ENCODE results near the gene OR4Q2.
"Not testable (repeated sequence)": the region's sequence is repeated elsewhere in the genome, so short reads cannot be mapped to it uniquely, and the experiment has no call there.

The OR4Q2 gene

GRCh38 chr14:20001863-20002262 lies at the start of gene OR4Q2:
OR4Q2 (plus strand) TSS chr14:20002163.
- no peak for DNase-seq (ENCODE audit: low read depth)

GRCh38 chr14:19969735-19970134 lies 32.2 kb upstream of the OR4Q2 start:
- DNase-seq (ENCODE audit: low read depth), result not testable (repeated sequence)

GRCh38 chr14:19974844-19975243 lies 27.1 kb upstream of the OR4Q2 start:
- no peak for DNase-seq (ENCODE audit: low read depth)

GRCh38 chr14:19975291-19975690 lies 26.7 kb upstream of the OR4Q2 start, which contains the start of gene OR4K15:
OR4K15 (plus strand) TSS chr14:19975591; CDS start chr14:19975591, 0 bp downstream.
- DNase-seq (ENCODE audit: low read depth), result no peak

GRCh38 chr14:19993438-19993837 lies 8.5 kb upstream of the OR4Q2 start:
- no peak for DNase-seq (ENCODE audit: low read depth)

- peak; percentile 61 for DNase-seq (ENCODE audit: low read depth)
These were observed 356 bp downstream of the OR4Q2 start for GRCh38 chr14:20002319-20002718.

- DNase-seq (ENCODE audit: low read depth), result no peak
These were observed 6.2 kb downstream of the OR4Q2 start for GRCh38 chr14:20008156-20008555.

- DNase-seq (ENCODE audit: low read depth), result no peak
These were observed 17.4 kb downstream of the OR4Q2 start, which contains the start of gene OR4K14 for GRCh38 chr14:20019257-20019865. OR4K14 (minus strand) TSS chr14:20019307; CDS start chr14:20015193, 4,114 bp downstream.

GRCh38 chr14:20031058-20031457 lies 29.1 kb downstream of the OR4Q2 start:
- no peak for DNase-seq (ENCODE audit: low read depth)

- DNase-seq (ENCODE audit: low read depth), result no peak
These were observed 33.5 kb downstream of the OR4Q2 start for GRCh38 chr14:20035449-20035848.

- no peak for DNase-seq (ENCODE audit: low read depth)
These were observed 34.0 kb downstream of the OR4Q2 start, which contains the start of gene OR4K13 for GRCh38 chr14:20035938-20036337. OR4K13 (minus strand) TSS chr14:20036038; CDS start chr14:20034758, 1,280 bp downstream.

GRCh38 chr14:20044243-20044642 lies 42.3 kb downstream of the OR4Q2 start:
- no peak for DNase-seq (ENCODE audit: low read depth)

- no peak for DNase-seq (ENCODE audit: low read depth)
These were observed 46.2 kb downstream of the OR4Q2 start for GRCh38 chr14:20048202-20048601.
